ENCODE measurements around the gene HMX3. TPM values are rescaled to one million over a fixed set of nuclear protein-coding genes. Genes with fewer than 3 reads are reported as not detected.
"Not testable (repeated sequence)": the region's sequence is repeated elsewhere in the genome, so short reads cannot be mapped to it uniquely, and the experiment has no call there.

HMX3 gene
- total RNA-seq, 1 experiment from 2014 or later, result not detected

DNA sequence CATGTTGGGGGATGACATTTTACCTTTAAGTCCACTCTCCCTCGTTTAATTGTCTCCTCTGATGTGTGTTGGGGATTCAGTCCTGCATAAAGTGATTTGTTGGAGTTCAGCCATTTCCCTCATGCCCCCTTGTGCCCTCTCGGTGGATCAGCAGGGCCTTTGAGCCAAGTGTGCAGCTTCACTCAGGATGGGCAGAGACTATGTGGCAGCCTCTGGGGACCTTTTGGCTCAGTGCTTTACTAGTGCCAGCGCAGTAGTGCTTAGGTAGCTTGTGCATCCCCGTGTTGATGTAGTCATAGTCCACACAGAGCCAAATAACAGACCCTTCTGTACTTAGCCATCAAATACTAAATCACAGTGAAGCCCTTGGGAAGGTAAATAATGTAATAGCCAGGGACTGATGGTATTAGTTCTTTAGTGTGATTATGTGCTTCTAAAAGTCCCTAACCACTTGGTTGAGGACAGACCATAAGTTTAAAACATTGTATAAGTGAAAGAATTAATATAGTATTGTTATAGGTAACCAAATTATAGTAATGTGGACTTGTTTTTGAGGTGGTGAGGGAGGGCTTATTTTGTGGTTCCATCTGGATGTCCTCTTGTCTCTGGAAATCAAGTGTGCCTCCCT lies 29.8 kb downstream of the HMX3 start:
- no peaks in the 10 kb centered on the region for H3K27me3 Mint-ChIP-seq (ENCODE audit: insufficient read depth, unreplicated experiment)
- CTCF ChIA-PET, result interaction anchor here (0.8 kb wide), 1 partner anchor 9 kb away, joined by 4 read pairs; no protein-coding TSS in a partner anchor
- peaks cover 75% of the 10 kb centered on the region for H3K36me3 Mint-ChIP-seq (ENCODE audit: insufficient read depth, unreplicated experiment)
- POLR2A ChIA-PET, result interaction anchor here (0.5 to 2.6 kb wide), 2 partner anchors 12 to 119 kb away, joined by 3 to 7 read pairs; partner anchors contain the start of gene BUB3
- H3K4me1 Mint-ChIP-seq (ENCODE audit: insufficient read depth, unreplicated experiment), result no peaks in the 10 kb centered on the region
- TF ChIP-seq, protein P1, sequence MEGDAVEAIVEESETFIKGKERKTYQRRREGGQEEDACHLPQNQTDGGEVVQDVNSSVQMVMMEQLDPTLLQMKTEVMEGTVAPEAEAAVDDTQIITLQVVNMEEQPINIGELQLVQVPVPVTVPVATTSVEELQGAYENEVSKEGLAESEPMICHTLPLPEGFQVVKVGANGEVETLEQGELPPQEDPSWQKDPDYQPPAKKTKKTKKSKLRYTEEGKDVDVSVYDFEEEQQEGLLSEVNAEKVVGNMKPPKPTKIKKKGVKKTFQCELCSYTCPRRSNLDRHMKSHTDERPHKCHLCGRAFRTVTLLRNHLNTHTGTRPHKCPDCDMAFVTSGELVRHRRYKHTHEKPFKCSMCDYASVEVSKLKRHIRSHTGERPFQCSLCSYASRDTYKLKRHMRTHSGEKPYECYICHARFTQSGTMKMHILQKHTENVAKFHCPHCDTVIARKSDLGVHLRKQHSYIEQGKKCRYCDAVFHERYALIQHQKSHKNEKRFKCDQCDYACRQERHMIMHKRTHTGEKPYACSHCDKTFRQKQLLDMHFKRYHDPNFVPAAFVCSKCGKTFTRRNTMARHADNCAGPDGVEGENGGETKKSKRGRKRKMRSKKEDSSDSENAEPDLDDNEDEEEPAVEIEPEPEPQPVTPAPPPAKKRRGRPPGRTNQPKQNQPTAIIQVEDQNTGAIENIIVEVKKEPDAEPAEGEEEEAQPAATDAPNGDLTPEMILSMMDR (IDR thresholded peaks at IDR 0.05; ENCODE audit: unreplicated experiment), result no peak
- H3K27ac Mint-ChIP-seq (ENCODE audit: low read depth, unreplicated experiment), result no peak overlapping the region
- intact Hi-C loops (cut with micrococcal nuclease), result no loop called here
- H3K4me3 Mint-ChIP-seq (ENCODE audit: unreplicated experiment), result no peak overlapping the region
- H3K9me3 Mint-ChIP-seq (ENCODE audit: unreplicated experiment), result no peaks in the 10 kb centered on the region
- DNase-seq (ENCODE audit: unreplicated experiment), result no peak
- BruUV-seq (replicated peaks), result no TSS peak

- H3K36me3 Mint-ChIP-seq (ENCODE audit: insufficient read depth, unreplicated experiment), result peaks cover 68% of the 10 kb centered on the region
- DNase-seq (ENCODE audit: unreplicated experiment), result no peak
- intact Hi-C loops (cut with micrococcal nuclease), result no loop called here
- no peaks in the 10 kb centered on the region for H3K27me3 Mint-ChIP-seq (ENCODE audit: insufficient read depth, unreplicated experiment)
- POLR2A ChIA-PET, result no interaction called here
- H3K4me1 Mint-ChIP-seq (ENCODE audit: insufficient read depth, unreplicated experiment), result no peaks in the 10 kb centered on the region
- no peak overlapping the region for H3K4me3 Mint-ChIP-seq (ENCODE audit: unreplicated experiment)
- peak overlapping the region; percentile 61 for H3K27ac Mint-ChIP-seq (ENCODE audit: low read depth, unreplicated experiment)
- no peaks in the 10 kb centered on the region for H3K9me3 Mint-ChIP-seq (ENCODE audit: unreplicated experiment)
- TF ChIP-seq, protein P1 (IDR thresholded peaks at IDR 0.05; ENCODE audit: unreplicated experiment), result no peak
- BruUV-seq (replicated peaks), result no TSS peak
- CTCF ChIA-PET, result interaction anchor here (0.7 kb wide), 1 partner anchor 339 kb away, joined by 3 read pairs; no protein-coding TSS in a partner anchor
Measured at GRCh38 chr10:123166618-123167017, 30.8 kb downstream of the HMX3 start.

GRCh38 chr10:123170961-123171360 lies 35.2 kb downstream of the HMX3 start:
- no TSS peak for BruUV-seq (replicated peaks)
- H3K36me3 Mint-ChIP-seq (ENCODE audit: insufficient read depth, unreplicated experiment), result peaks cover 30% of the 10 kb centered on the region
- no peak overlapping the region for H3K4me3 Mint-ChIP-seq (ENCODE audit: unreplicated experiment)
- TF ChIP-seq, protein P1 (IDR thresholded peaks at IDR 0.05; ENCODE audit: unreplicated experiment), result no peak
- ChIA-PET CTCF (no interaction called here), POLR2A (interaction anchor here (0.6 to 2.1 kb wide), 4 partner anchors 10 to 28 kb away, joined by 3 to 12 read pairs (median 3); partner anchors contain the start of gene BUB3)
- no peaks in the 10 kb centered on the region for H3K9me3 Mint-ChIP-seq (ENCODE audit: unreplicated experiment)
- no peak overlapping the region for H3K27ac Mint-ChIP-seq (ENCODE audit: low read depth, unreplicated experiment)
- no peak for DNase-seq (ENCODE audit: unreplicated experiment)
- H3K4me1 Mint-ChIP-seq (ENCODE audit: insufficient read depth, unreplicated experiment), result no peaks in the 10 kb centered on the region
- no peaks in the 10 kb centered on the region for H3K27me3 Mint-ChIP-seq (ENCODE audit: insufficient read depth, unreplicated experiment)
- intact Hi-C loops (cut with micrococcal nuclease), result no loop called here

DNA sequence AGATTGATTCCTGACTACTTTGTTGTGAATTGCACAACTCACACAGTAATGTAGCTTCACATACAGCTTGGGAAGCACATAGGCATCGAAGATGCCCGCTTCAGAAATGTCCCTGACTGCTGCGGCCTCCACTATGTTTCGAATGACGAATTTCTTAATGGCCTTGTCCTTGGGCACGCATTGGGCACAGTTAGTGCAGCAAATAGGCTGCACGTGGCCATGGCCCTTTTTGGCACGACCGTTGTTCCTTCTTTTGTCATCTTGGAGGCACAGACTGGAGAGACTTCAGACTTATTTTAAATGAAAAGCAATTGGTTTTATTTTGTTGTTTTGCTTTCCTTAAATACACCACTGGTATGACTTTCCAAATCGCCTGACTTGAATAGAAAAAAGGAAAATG lies 35.8 kb downstream of the HMX3 start:
- BruUV-seq (replicated peaks); H3K4me3 Mint-ChIP-seq (ENCODE audit: unreplicated experiment); DNase-seq (ENCODE audit: unreplicated experiment); intact Hi-C loops (cut with micrococcal nuclease); H3K9me3 Mint-ChIP-seq (ENCODE audit: unreplicated experiment); CTCF ChIA-PET; H3K4me1 Mint-ChIP-seq (ENCODE audit: insufficient read depth, unreplicated experiment); H3K27ac Mint-ChIP-seq (ENCODE audit: low read depth, unreplicated experiment); H3K27me3 Mint-ChIP-seq (ENCODE audit: insufficient read depth, unreplicated experiment): not testable (repeated sequence)
- H3K36me3 Mint-ChIP-seq (ENCODE audit: insufficient read depth, unreplicated experiment), result peaks cover 25% of the 10 kb centered on the region
- POLR2A ChIA-PET, result interaction anchor here (0.6 to 2.1 kb wide), 3 partner anchors 11 to 18 kb away, joined by 3 to 12 read pairs (median 3); partner anchors contain the start of gene BUB3

Measured in MCF 10A (cell line).